ENCODE measurements around the gene SH3PXD2B. TPM values are rescaled to one million over a fixed set of nuclear protein-coding genes. Genes with fewer than 3 reads are reported as not detected.

Gene SH3PXD2B
- total RNA-seq, 1 experiment from 2014 or later, result 64.1 TPM

GRCh38 chr5:172481011-172481800 is 26.9 kb upstream of the SH3PXD2B start:
- Mint-ChIP-seq H3K27me3 (ENCODE audit: low read depth) (peaks cover 8% of the 10 kb centered on the region), H3K27ac (no peak overlapping the region), H3K4me3 (no peak overlapping the region), H3K36me3 (no peaks in the 10 kb centered on the region), H3K9me3 (peaks cover 7% of the 10 kb centered on the region; the same call in 1 of the 2 replicates), H3K4me1 (peaks cover 5% of the 10 kb centered on the region; the same call in 1 of the 2 replicates)
- CTCF ChIA-PET, result interaction anchor here (1.0 kb wide), 1 partner anchor 219 kb away, joined by 3 read pairs; no protein-coding TSS in a partner anchor
- TF ChIP-seq E2F5 (CRISPR knock-in tag; IDR thresholded peaks at IDR 0.05) (no peak), ATF3 (CRISPR knock-in tag; conservative IDR thresholded peaks at IDR 0.05) (no peak), MAX (CRISPR knock-in tag; IDR thresholded peaks at IDR 0.05) (no peak)
- POLR2A ChIA-PET, result no interaction called here
- DNase-seq (ENCODE audit: low spot score) (no peak), ATAC-seq (no peak)

- POLR2A ChIA-PET, result no interaction called here
- CTCF ChIA-PET, result interaction anchor here (0.6 to 1.5 kb wide), 41 partner anchors 10 to 278 kb away, joined by 3 to 93 read pairs (median 6); partner anchors contain the start of gene NEURL1B
- TF ChIP-seq PRDM15 (CRISPR knock-in tag; IDR thresholded peaks at IDR 0.05) (no peak), ATF1 (CRISPR knock-in tag; IDR thresholded peaks at IDR 0.05) (no peak), ARID4B (CRISPR knock-in tag; IDR thresholded peaks at IDR 0.05; ENCODE audit: borderline replicate concordance) (no peak)
Observed at GRCh38 chr5:172479784-172480115, 25.4 kb upstream of the SH3PXD2B start.

GRCh38 chr5:172479034-172479783 is 24.9 kb upstream of the SH3PXD2B start:
- Mint-ChIP-seq H3K9me3 (no peaks in the 10 kb centered on the region), H3K27ac (no peak overlapping the region), H3K4me3 (peak overlapping the region; percentile 18), H3K27me3 (ENCODE audit: low read depth) (peaks cover 11% of the 10 kb centered on the region), H3K36me3 (no peaks in the 10 kb centered on the region), H3K4me1 (peaks cover 5% of the 10 kb centered on the region; the same call in 1 of the 2 replicates)
- DNase-seq (ENCODE audit: low spot score) (peak; percentile 86), ATAC-seq (peak; percentile 93)
- POLR2A ChIA-PET, result no interaction called here
- CTCF ChIA-PET, result interaction anchor here (0.6 to 1.5 kb wide), 41 partner anchors 10 to 279 kb away, joined by 3 to 93 read pairs (median 6); partner anchors contain the start of gene NEURL1B
- no peak for TF ChIP-seq MXD4 (CRISPR knock-in tag; IDR thresholded peaks at IDR 0.05; ENCODE audit: borderline replicate concordance)
- TF ChIP-seq ETV6 (CRISPR knock-in tag; IDR thresholded peaks at IDR 0.05), result peak; percentile 70; the same call in 1 of the 2 replicates
- TF ChIP-seq MYBL2 (CRISPR knock-in tag; IDR thresholded peaks at IDR 0.05), result no peak
- no peak for TF ChIP-seq GABPB1 (CRISPR knock-in tag; IDR thresholded peaks at IDR 0.05)
- no peak for TF ChIP-seq NFYB (CRISPR knock-in tag; conservative IDR thresholded peaks at IDR 0.05; ENCODE audit: low read depth)
- peak; percentile 68; the same call in 1 of the 2 replicates for TF ChIP-seq TEAD1 (CRISPR knock-in tag; IDR thresholded peaks at IDR 0.05)
- no peak for TF ChIP-seq FOXP4 (CRISPR knock-in tag; IDR thresholded peaks at IDR 0.05)

More at GRCh38 chr5:172479784-172480115, 25.4 kb upstream of the SH3PXD2B start:
- DNase-seq (ENCODE audit: low spot score) (no peak), ATAC-seq (no peak)
- peaks cover 11% of the 10 kb centered on the region for H3K27me3 Mint-ChIP-seq (ENCODE audit: low read depth)
- no peak overlapping the region for H3K4me3 Mint-ChIP-seq
- H3K36me3 Mint-ChIP-seq, result no peaks in the 10 kb centered on the region
- peaks cover under 1% of the 10 kb centered on the region; the same call in 1 of the 2 replicates for H3K9me3 Mint-ChIP-seq
- H3K27ac Mint-ChIP-seq, result no peak overlapping the region
- peaks cover 5% of the 10 kb centered on the region; the same call in 1 of the 2 replicates for H3K4me1 Mint-ChIP-seq
